ENCODE results near the gene CFAP77. TPM values are rescaled to one million over a fixed set of nuclear protein-coding genes. Genes with fewer than 3 reads are reported as not detected.

The CFAP77 gene
- total and polyA plus RNA-seq, 9 of the 15 experiments (the other 6 are each of a cell fraction or from before 2014, with no cell fraction given), result not detected

Small RNA genes within 50 kb of the gene (small RNA-seq; reads per million reads assigned to genes)
- 0.26 reads per million for gene RNU5D-2P

Other genes with a start within 250 kb of the CFAP77 start
- not detected in 2 replicates for gene NTNG2, start 248.2 kb upstream of the CFAP77 start, total RNA-seq (2014; rRNA removed)
- gene NTNG2, start 248.2 kb upstream of the CFAP77 start, total RNA-seq (2014; rRNA removed; fragmentation: Illumina TruSeq; extraction: Trizol), result not detected in 2 replicates
- gene NTNG2, start 248.2 kb upstream of the CFAP77 start, total RNA-seq (2015; rRNA removed; fragmentation: Illumina TruSeq; extraction: Trizol), result not detected in 2 replicates
- gene NTNG2, start 248.2 kb upstream of the CFAP77 start, total RNA-seq (2021), result 0.09 and 0.42 TPM in 2 replicates
- gene NTNG2, start 248.2 kb upstream of the CFAP77 start, polyA plus RNA-seq (2011; rRNA removed), result 0.11 TPM in 1 of 2 replicates, not detected in the other
- gene NTNG2, start 248.2 kb upstream of the CFAP77 start, polyA plus RNA-seq (2014; fragmentation: Illumina TruSeq; extraction: Trizol), result not detected in 2 replicates
- not detected for gene NTNG2, start 248.2 kb upstream of the CFAP77 start, polyA plus RNA-seq (2014; fragmentation: Nextera tagmentation; extraction: Ambion mirVana)
- gene NTNG2, start 248.2 kb upstream of the CFAP77 start, polyA plus RNA-seq (2014; rRNA removed), result 0.01 TPM in 1 of 2 replicates, not detected in the other
- gene SETX, start 55.2 kb upstream of the CFAP77 start, total RNA-seq (2014; rRNA removed), result 27.0 and 28.8 TPM in 2 replicates
- 45.7 and 53.6 TPM in 2 replicates for gene SETX, start 55.2 kb upstream of the CFAP77 start, total RNA-seq (2014; rRNA removed; fragmentation: Illumina TruSeq; extraction: Trizol)
- 42.9 and 44.0 TPM in 2 replicates for gene SETX, start 55.2 kb upstream of the CFAP77 start, total RNA-seq (2015; rRNA removed; fragmentation: Illumina TruSeq; extraction: Trizol)
- 26.0 and 28.7 TPM in 2 replicates for gene SETX, start 55.2 kb upstream of the CFAP77 start, total RNA-seq (2021)
- 21.5 and 29.3 TPM in 2 replicates for gene SETX, start 55.2 kb upstream of the CFAP77 start, polyA plus RNA-seq (2011; rRNA removed)
- 21.8 and 25.1 TPM in 2 replicates for gene SETX, start 55.2 kb upstream of the CFAP77 start, polyA plus RNA-seq (2014; fragmentation: Illumina TruSeq; extraction: Trizol)
- 10 to 100 TPM in 1 of 2 experiments, 1 to 10 TPM in 1; 8.7 to 11.5 TPM for gene SETX, start 55.2 kb upstream of the CFAP77 start, polyA plus RNA-seq (2014; fragmentation: Nextera tagmentation; extraction: Ambion mirVana)
- 16.4 and 18.6 TPM in 2 replicates for gene SETX, start 55.2 kb upstream of the CFAP77 start, polyA plus RNA-seq (2014; rRNA removed)
- gene TTF1, start 3.4 kb upstream of the CFAP77 start, total RNA-seq (2014; rRNA removed), result 11.1 and 16.3 TPM in 2 replicates
- 17.7 and 20.0 TPM in 2 replicates for gene TTF1, start 3.4 kb upstream of the CFAP77 start, total RNA-seq (2014; rRNA removed; fragmentation: Illumina TruSeq; extraction: Trizol)
- gene TTF1, start 3.4 kb upstream of the CFAP77 start, total RNA-seq (2015; rRNA removed; fragmentation: Illumina TruSeq; extraction: Trizol), result 15.8 and 18.5 TPM in 2 replicates
- 12.0 and 13.3 TPM in 2 replicates for gene TTF1, start 3.4 kb upstream of the CFAP77 start, total RNA-seq (2021)
- 9.0 and 15.0 TPM in 2 replicates for gene TTF1, start 3.4 kb upstream of the CFAP77 start, polyA plus RNA-seq (2011; rRNA removed)
- gene TTF1, start 3.4 kb upstream of the CFAP77 start, polyA plus RNA-seq (2014; fragmentation: Illumina TruSeq; extraction: Trizol), result 16.2 and 17.4 TPM in 2 replicates
- gene TTF1, start 3.4 kb upstream of the CFAP77 start, polyA plus RNA-seq (2014; fragmentation: Nextera tagmentation; extraction: Ambion mirVana), result 10 to 100 TPM in 1 of 2 experiments, 1 to 10 TPM in 1; 9.0 to 12.4 TPM
- 15.8 and 19.4 TPM in 2 replicates for gene TTF1, start 3.4 kb upstream of the CFAP77 start, polyA plus RNA-seq (2014; rRNA removed)
- gene BARHL1, start 172.4 kb downstream of the CFAP77 start, total RNA-seq (2014; rRNA removed), result not detected in 2 replicates
- not detected in 2 replicates for gene BARHL1, start 172.4 kb downstream of the CFAP77 start, total RNA-seq (2014; rRNA removed; fragmentation: Illumina TruSeq; extraction: Trizol)
- not detected in 2 replicates for gene BARHL1, start 172.4 kb downstream of the CFAP77 start, total RNA-seq (2015; rRNA removed; fragmentation: Illumina TruSeq; extraction: Trizol)
- gene BARHL1, start 172.4 kb downstream of the CFAP77 start, total RNA-seq (2021), result not detected in 2 replicates
- not detected in 2 replicates for gene BARHL1, start 172.4 kb downstream of the CFAP77 start, polyA plus RNA-seq (2011; rRNA removed)
- not detected in 2 replicates for gene BARHL1, start 172.4 kb downstream of the CFAP77 start, polyA plus RNA-seq (2014; fragmentation: Illumina TruSeq; extraction: Trizol)
- gene BARHL1, start 172.4 kb downstream of the CFAP77 start, polyA plus RNA-seq (2014; fragmentation: Nextera tagmentation; extraction: Ambion mirVana), result not detected
- gene BARHL1, start 172.4 kb downstream of the CFAP77 start, polyA plus RNA-seq (2014; rRNA removed), result not detected in 2 replicates

Data from K562 (cell line).